ENCODE data around the gene CHRNG.
A peak's percentile ranks its signal among the peaks of the same experiment; 100 is the strongest.

The CHRNG gene

DNA sequence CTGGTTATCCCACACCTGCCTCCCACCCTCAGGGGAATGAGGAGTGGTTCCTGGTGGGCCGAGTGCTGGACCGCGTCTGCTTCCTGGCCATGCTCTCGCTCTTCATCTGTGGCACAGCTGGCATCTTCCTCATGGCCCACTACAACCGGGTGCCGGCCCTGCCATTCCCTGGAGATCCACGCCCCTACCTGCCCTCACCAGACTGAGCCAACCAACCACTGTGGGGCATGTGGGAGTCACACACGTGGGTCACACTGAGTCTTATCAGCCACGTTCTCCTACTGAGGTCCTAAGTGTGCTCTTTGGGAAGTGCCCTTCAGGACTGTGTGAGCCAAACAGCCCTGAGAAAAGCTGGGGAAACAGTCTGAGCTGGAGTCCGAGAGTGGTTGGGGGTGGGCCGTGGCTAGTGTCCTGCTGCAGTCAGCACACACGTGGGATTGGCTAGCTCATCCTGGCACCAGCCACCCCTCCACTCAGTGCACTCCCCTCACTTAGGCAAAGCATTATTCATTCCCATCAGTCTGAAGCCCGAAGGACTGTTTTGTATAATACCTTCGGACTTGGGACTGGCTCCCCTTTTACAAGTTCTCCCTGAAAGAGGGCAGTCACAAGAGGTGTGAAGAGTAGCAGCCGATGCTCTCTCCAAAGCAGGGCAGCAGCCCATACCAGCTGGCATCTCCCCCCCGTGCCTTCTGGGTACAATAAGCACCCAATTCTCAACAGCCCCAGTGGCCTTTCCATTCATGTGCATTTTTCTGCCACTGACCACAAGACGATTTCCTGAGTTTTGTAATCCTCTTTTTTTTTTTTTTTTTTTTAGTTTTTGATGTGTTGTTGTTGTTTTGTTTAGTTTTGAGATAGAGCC is 6.3 kb downstream of the CHRNG start:
- Histone ChIP-seq H3K79me2 (ENCODE audit: control insufficient read depth, insufficient read depth, low read length, unreplicated experiment) (peaks cover 21% of the 10 kb centered on the region), H3K27me3 (ENCODE audit: insufficient read depth, low read length) (no peaks in the 10 kb centered on the region), H3K27ac (ENCODE audit: low read depth, low read length) (no peak overlapping the region), H2AFZ (ENCODE audit: low read length, unreplicated experiment) (no peak overlapping the region), H3K36me3 (ENCODE audit: insufficient read depth, low read length) (peaks cover 17% of the 10 kb centered on the region; the same call in 1 of the 2 replicates), H3K4me1 (ENCODE audit: control insufficient read depth, insufficient read depth, low read length, unreplicated experiment) (no peaks in the 10 kb centered on the region), H3K4me3 (ENCODE audit: low read depth, low read length) (no peak overlapping the region)

DNA sequence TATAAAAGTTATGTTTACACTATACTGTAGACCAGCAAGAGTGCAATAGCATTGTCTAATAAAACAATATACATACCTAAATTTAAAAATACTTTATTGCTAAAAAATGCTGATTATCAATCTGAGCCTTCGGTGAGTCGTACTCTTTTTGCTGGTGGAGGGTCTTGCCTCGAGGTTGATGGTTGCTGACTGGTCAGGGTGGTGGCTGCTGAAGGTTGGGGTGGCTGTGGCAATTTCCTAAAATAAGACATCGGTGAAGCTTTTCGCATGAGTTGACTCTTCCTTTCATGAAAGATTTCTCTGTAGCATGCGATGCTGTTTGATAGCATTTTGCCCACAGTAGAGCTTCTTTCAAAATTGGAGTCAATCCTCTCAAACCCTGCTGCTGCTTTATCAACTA is 8.5 kb downstream of the CHRNG start:
- H3K79me2 ChIP-seq (ENCODE audit: control insufficient read depth, insufficient read depth, low read length, unreplicated experiment), result peaks cover 42% of the 10 kb centered on the region
- H3K36me3 ChIP-seq (ENCODE audit: insufficient read depth, low read length), result peaks cover 17% of the 10 kb centered on the region; the same call in 1 of the 2 replicates

DNA sequence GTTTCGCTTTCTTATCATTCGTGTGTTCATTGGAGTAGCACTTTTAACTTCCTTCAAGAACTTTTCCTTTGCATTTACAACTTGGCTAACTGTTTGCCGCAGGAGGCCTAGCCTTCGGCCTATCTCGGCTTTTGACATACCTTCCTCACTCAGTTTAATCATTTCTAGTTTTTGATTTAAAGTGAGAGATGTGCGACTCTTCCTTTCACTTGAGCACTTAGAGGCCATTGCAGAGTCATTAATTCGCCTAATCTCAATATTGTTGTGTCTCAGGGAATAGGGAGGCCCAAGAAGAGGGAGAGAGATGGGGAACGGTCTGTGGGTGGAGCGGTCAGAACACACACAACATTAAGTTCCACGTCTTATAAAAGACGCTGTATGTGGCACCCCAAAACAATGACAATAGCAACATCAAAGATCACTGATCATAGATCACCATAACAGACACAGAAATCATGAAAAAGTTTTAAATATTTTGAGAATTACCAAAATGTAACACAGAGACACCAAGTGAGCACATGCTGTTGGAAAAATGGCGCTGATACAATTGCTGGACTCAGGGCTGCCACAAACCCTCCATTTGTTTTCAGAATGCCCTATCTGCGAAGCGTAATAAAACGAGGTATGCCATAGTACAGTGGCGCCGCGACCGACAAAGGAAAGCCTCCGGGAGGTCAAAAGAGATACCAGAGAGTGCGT is 10.3 kb downstream of the CHRNG start:
- Histone ChIP-seq H3K36me3 (ENCODE audit: insufficient read depth, low read length) (peaks cover 20% of the 10 kb centered on the region; the same call in 1 of the 2 replicates), H3K27ac (ENCODE audit: low read depth, low read length) (peak overlapping the region; percentile 98), H3K79me2 (ENCODE audit: control insufficient read depth, insufficient read depth, low read length, unreplicated experiment) (peaks cover 60% of the 10 kb centered on the region), H3K27me3 (ENCODE audit: insufficient read depth, low read length) (no peaks in the 10 kb centered on the region), H3K4me3 (ENCODE audit: low read depth, low read length) (peak overlapping the region; percentile 89), H3K4me1 (ENCODE audit: control insufficient read depth, insufficient read depth, low read length, unreplicated experiment) (peaks cover 5% of the 10 kb centered on the region), H2AFZ (ENCODE audit: low read length, unreplicated experiment) (peak overlapping the region; percentile 92)

More for the DNA sequence above, 8.5 kb downstream of the CHRNG start:
- Histone ChIP-seq H3K27ac (ENCODE audit: low read depth, low read length) (no peak overlapping the region), H3K4me3 (ENCODE audit: low read depth, low read length) (no peak overlapping the region), H3K27me3 (ENCODE audit: insufficient read depth, low read length) (no peaks in the 10 kb centered on the region), H3K4me1 (ENCODE audit: control insufficient read depth, insufficient read depth, low read length, unreplicated experiment) (peaks cover 5% of the 10 kb centered on the region), H2AFZ (ENCODE audit: low read length, unreplicated experiment) (no peak overlapping the region)

DNA sequence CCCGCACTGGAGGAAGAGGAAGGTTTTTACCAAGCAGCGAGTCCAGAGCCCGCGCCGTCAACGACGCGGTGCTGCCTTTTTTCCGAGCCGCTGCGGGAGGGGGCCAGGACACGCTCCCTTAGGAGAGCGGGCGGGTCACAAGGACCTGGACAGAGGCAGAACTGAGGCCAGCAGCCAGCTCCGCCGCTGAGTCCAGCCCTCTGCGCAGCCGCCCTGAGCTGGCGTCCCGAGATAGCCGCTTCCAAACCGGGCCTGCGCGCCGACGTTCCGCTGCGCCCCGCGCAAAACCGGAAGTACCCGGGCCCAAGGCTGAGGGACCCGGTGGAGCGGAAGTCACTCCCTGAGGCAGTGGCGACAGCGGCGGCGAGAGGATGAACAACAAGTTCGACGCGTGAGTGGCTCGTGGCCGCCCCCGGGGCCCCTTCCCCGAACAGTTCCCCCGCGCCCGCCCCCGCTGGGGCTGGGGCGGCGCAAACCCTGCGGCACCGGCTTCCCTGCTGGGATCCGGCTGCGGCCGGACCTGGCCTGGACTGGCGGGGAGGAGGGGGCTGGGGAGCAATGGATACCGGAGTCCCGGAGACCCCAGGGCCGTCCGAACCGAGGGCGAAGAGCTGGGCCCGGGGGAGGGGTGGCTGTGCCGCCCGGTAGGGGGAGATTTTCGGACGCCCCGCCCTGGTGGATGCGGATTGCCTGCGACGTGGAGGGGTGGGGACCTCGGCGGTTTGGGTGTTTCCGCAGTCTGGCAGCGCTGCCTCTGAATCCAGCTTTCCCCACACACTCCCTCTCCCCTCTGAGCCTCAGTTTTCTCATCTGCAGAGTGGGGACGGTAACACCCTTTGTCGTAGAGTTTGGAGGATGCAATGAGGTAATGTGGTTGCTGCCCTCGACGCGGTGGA is 11.1 kb downstream of the CHRNG start, which contains the start of the genes EIF4E2 and TIGD1:
Gene EIF4E2 (plus strand): TSS at position 336 of the 896 bp plus-strand sequence. CDS start 36 bp downstream, at position 372.
Gene TIGD1 (minus strand): TSS at position 204 of the 896 bp plus-strand sequence. CDS start 675 bp downstream, outside the sequence.
- H3K4me3 ChIP-seq (ENCODE audit: low read depth, low read length), result peak within 1 kb of the TSS; percentile 89
- H3K27ac ChIP-seq (ENCODE audit: low read depth, low read length), result peak within 1 kb of the TSS; percentile 98
- no peaks in the 10 kb centered on the region for H3K27me3 ChIP-seq (ENCODE audit: insufficient read depth, low read length)
- H2AFZ ChIP-seq (ENCODE audit: low read length, unreplicated experiment), result peak within 1 kb of the TSS; percentile 92
- peaks cover 68% of the 10 kb centered on the region for H3K79me2 ChIP-seq (ENCODE audit: control insufficient read depth, insufficient read depth, low read length, unreplicated experiment)
- peaks cover 20% of the 10 kb centered on the region; the same call in 1 of the 2 replicates for H3K36me3 ChIP-seq (ENCODE audit: insufficient read depth, low read length)
- peaks cover 5% of the 10 kb centered on the region for H3K4me1 ChIP-seq (ENCODE audit: control insufficient read depth, insufficient read depth, low read length, unreplicated experiment)

DNA sequence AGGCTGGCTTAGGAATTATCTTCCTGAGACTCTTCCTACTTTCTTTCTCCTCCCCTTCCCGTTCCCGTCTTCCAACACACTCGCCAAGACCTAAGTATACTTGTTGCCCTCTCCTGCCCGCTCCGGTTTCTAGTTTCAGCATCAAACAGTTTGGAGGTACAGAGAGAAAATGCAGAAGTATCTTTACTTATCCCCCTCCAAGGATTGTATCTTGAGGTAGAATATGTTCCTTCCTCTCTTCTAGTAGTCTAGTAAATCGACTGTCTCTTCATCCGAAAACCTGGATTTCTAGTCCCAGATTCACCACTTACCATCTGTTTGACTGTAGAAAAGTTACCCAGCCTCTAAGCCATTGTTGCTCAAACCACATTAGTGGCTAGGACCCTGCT is 11.8 kb downstream of the CHRNG start:
- H3K36me3 ChIP-seq (ENCODE audit: insufficient read depth, low read length), result peaks cover 20% of the 10 kb centered on the region; the same call in 1 of the 2 replicates
- peak overlapping the region; percentile 98 for H3K27ac ChIP-seq (ENCODE audit: low read depth, low read length)
- peak overlapping the region; percentile 39 for H2AFZ ChIP-seq (ENCODE audit: low read length, unreplicated experiment)

DNA sequence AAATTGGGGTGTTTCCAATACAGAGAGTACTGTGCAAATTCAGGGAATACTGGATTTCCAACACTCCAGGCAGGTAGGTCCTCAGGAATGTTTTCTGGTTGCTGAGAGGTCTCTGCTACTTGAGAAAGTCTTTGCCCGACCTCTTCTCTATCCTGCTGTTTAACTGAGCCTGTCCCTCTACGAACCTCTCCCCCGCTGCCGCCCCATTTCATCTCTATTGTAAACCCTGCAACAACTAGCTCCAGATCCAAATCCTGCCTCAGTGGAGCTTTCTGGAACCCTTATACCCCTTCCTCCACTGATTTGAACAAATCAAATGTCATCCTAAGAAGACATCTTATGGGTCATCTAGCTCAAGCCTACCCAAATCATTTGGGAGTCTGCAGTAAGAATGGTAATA is 12.3 kb downstream of the CHRNG start:
- H2AFZ ChIP-seq (ENCODE audit: low read length, unreplicated experiment), result no peak overlapping the region
- H3K79me2 ChIP-seq (ENCODE audit: control insufficient read depth, insufficient read depth, low read length, unreplicated experiment), result peaks cover 80% of the 10 kb centered on the region
- no peaks in the 10 kb centered on the region for H3K27me3 ChIP-seq (ENCODE audit: insufficient read depth, low read length)
- peak overlapping the region; percentile 89 for H3K4me3 ChIP-seq (ENCODE audit: low read depth, low read length)
- peaks cover 5% of the 10 kb centered on the region for H3K4me1 ChIP-seq (ENCODE audit: control insufficient read depth, insufficient read depth, low read length, unreplicated experiment)
- no peak overlapping the region for H3K27ac ChIP-seq (ENCODE audit: low read depth, low read length)
- peaks cover 16% of the 10 kb centered on the region; the same call in 1 of the 2 replicates for H3K36me3 ChIP-seq (ENCODE audit: insufficient read depth, low read length)

More for the DNA sequence above, 11.8 kb downstream of the CHRNG start:
- Histone ChIP-seq H3K27me3 (ENCODE audit: insufficient read depth, low read length) (no peaks in the 10 kb centered on the region), H3K4me1 (ENCODE audit: control insufficient read depth, insufficient read depth, low read length, unreplicated experiment) (peaks cover 5% of the 10 kb centered on the region), H3K79me2 (ENCODE audit: control insufficient read depth, insufficient read depth, low read length, unreplicated experiment) (peaks cover 74% of the 10 kb centered on the region), H3K4me3 (ENCODE audit: low read depth, low read length) (peak overlapping the region; percentile 89)

DNA sequence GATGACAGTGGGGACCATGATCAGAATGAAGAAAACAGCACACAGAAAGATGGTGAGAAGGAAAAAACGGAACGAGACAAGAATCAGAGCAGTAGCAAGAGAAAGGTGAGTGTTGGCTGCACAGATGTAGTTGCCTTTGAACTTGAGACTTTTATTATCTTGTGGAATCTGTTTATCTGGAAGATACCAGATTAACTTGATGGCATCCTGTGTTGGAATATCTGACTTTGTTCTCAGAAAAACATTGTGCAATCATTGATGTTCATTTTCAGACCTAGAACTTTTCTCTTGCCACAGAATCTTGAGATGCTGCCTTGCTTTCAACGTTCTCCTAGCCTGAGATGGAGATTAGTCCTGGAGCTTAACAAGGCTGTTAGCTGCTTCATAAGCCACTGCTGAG is 16.9 kb downstream of the CHRNG start:
- no peak overlapping the region for H2AFZ ChIP-seq (ENCODE audit: low read length, unreplicated experiment)
- no peak overlapping the region for H3K4me3 ChIP-seq (ENCODE audit: low read depth, low read length)
- peaks cover 15% of the 10 kb centered on the region; the same call in 1 of the 2 replicates for H3K36me3 ChIP-seq (ENCODE audit: insufficient read depth, low read length)
- peaks cover 5% of the 10 kb centered on the region for H3K4me1 ChIP-seq (ENCODE audit: control insufficient read depth, insufficient read depth, low read length, unreplicated experiment)
- H3K27ac ChIP-seq (ENCODE audit: low read depth, low read length), result no peak overlapping the region
- no peaks in the 10 kb centered on the region for H3K27me3 ChIP-seq (ENCODE audit: insufficient read depth, low read length)
- H3K79me2 ChIP-seq (ENCODE audit: control insufficient read depth, insufficient read depth, low read length, unreplicated experiment), result peaks cover 54% of the 10 kb centered on the region

DNA sequence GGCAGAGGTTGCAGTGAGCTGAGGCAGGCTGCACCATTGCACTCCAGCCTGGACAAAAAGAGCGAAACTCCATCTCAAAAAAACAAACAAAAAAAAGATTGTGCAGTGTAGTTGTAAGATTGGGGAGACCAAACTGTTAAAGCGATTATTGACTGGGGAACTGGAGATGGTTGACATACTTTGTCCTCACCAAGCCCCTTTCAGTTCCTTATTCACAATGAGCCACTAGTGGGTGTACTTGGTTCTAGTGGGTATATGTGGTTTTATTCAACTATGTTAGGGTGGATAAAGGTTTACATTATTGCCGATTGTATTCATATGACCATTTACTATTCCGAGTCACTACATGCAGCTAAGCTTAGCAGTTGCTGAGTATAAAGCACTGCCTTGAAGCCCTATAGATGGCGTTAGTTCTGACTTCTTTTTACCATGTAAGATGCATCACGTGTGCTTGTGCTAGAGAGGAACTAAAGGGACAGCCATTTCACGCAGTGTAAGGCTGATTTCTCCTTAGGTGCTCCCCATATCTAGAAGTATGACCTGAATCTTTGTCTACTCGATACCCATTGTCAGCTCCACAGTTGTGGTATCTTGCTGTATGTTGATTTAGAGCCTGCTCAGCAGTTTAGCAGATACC is 23.1 kb downstream of the CHRNG start:
- H2AFZ ChIP-seq (ENCODE audit: low read length, unreplicated experiment), result no peak overlapping the region
- no peaks in the 10 kb centered on the region for H3K79me2 ChIP-seq (ENCODE audit: control insufficient read depth, insufficient read depth, low read length, unreplicated experiment)
- no peak overlapping the region for H3K4me3 ChIP-seq (ENCODE audit: low read depth, low read length)
- H3K4me1 ChIP-seq (ENCODE audit: control insufficient read depth, insufficient read depth, low read length, unreplicated experiment), result peaks cover 7% of the 10 kb centered on the region
- no peaks in the 10 kb centered on the region for H3K27me3 ChIP-seq (ENCODE audit: insufficient read depth, low read length)
- H3K27ac ChIP-seq (ENCODE audit: low read depth, low read length), result no peak overlapping the region
- H3K36me3 ChIP-seq (ENCODE audit: insufficient read depth, low read length), result peaks cover 16% of the 10 kb centered on the region

DNA sequence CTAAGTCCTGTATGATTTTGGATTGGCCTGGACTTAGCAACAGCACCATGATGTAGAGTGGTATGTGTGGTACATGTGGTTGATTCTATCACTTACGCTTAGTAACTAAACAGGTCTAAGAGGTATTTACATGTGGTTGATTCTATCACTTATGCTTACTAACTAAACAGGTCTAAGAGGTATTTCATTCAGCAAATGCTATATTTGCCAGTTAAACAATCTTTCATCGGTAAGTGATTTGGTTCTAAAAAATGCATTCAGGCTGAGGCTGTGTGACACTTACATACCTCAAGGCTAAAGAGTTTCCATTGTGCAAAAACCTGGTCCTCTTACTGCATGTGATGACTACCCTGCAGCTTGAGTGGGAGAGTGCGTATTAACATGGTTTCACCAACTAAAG is 24.1 kb downstream of the CHRNG start:
- Histone ChIP-seq H3K4me3 (ENCODE audit: low read depth, low read length) (no peak overlapping the region), H2AFZ (ENCODE audit: low read length, unreplicated experiment) (no peak overlapping the region), H3K36me3 (ENCODE audit: insufficient read depth, low read length) (peaks cover 12% of the 10 kb centered on the region), H3K4me1 (ENCODE audit: control insufficient read depth, insufficient read depth, low read length, unreplicated experiment) (peaks cover 16% of the 10 kb centered on the region), H3K27ac (ENCODE audit: low read depth, low read length) (no peak overlapping the region), H3K79me2 (ENCODE audit: control insufficient read depth, insufficient read depth, low read length, unreplicated experiment) (no peaks in the 10 kb centered on the region), H3K27me3 (ENCODE audit: insufficient read depth, low read length) (no peaks in the 10 kb centered on the region)

All from ACC112 (cell line).